Calu3 (cell line): ENCODE results near the gene DYRK3. TPM values are rescaled to one million over a fixed set of nuclear protein-coding genes. Genes with fewer than 3 reads are reported as not detected.

ENCODE experiments used
- BruUV-seq: library from RNA; stranded (reverse); fragments of 400-500 nt; replicated peaks from 2 replicates; lab custom pipeline; 2021; lab: Mats Ljungman, UMichigan
- CTCF ChIA-PET: fragments of 300-600 bp; sonication (Branson Sonifier 250); formaldehyde crosslinking; loops from one replicate; lab custom pipeline; 2022; ENCODE audit warnings: antibody characterized with exemption; lab: Charles Lee
- DNase-seq: peaks from one replicate; pipeline ENCODE4 v3.0.0; 2022
- H3K27ac Mint-ChIP-seq: one replicate; pipeline ENCODE4 v1.8.0; 2022; ENCODE audit warnings: mixed read lengths; ENCODE audit not compliant: unreplicated experiment
- H3K27me3 Mint-ChIP-seq: one replicate; pipeline ENCODE4 v1.8.0; 2022; ENCODE audit warnings: mixed read lengths; ENCODE audit not compliant: unreplicated experiment
- H3K36me3 Mint-ChIP-seq: one replicate; pipeline ENCODE4 v1.8.0; 2022; ENCODE audit warnings: mild to moderate bottlenecking, moderate library complexity, mixed read lengths; ENCODE audit not compliant: insufficient read depth, unreplicated experiment
- H3K4me1 Mint-ChIP-seq: one replicate; pipeline ENCODE4 v1.8.0; 2022; ENCODE audit warnings: mild to moderate bottlenecking, low read depth, mixed read lengths; ENCODE audit not compliant: unreplicated experiment
- H3K4me3 Mint-ChIP-seq: one replicate; pipeline ENCODE4 v1.8.0; 2022; ENCODE audit warnings: mild to moderate bottlenecking, low read depth, moderate library complexity, mixed read lengths; ENCODE audit not compliant: unreplicated experiment
- H3K9me3 Mint-ChIP-seq: one replicate; pipeline ENCODE4 v1.8.0; 2022; ENCODE audit warnings: low read depth, mixed read lengths; ENCODE audit not compliant: unreplicated experiment
- intact Hi-C: fragments of 100-400 bp; cut with micrococcal nuclease; formaldehyde crosslinking; loops from one replicate; pipeline ENCODE4 v1.10.0; 2022; ENCODE audit not compliant: unreplicated experiment
- total RNA-seq: library from RNA; stranded (reverse); gene quantifications from 2 replicates; pipeline ENCODE4 v1.2.3, GENCODE V29; 2022
- TF ChIP-seq, protein P1 (sequence below): fragments of 200-600 bp; IDR thresholded peaks from one replicate; pipeline ENCODE4 v1.8.0; 2022; ENCODE audit warnings: antibody characterized with exemption; ENCODE audit not compliant: unreplicated experiment

Gene DYRK3
- total RNA-seq, 1 experiment from 2014 or later = 7.6 TPM

GRCh38 chr1:206631085-206631509 is 4.2 kb upstream of the DYRK3 start:
- no TSS peak for BruUV-seq
- Mint-ChIP-seq H3K36me3 (peaks cover 25% of the 10 kb centered on the region), H3K4me1 (peaks cover 18% of the 10 kb centered on the region), H3K27ac (no peak overlapping the region), H3K9me3 (no peaks in the 10 kb centered on the region), H3K4me3 (no peak overlapping the region), H3K27me3 (peaks cover 52% of the 10 kb centered on the region)
- DNase-seq = peak; percentile 67
- intact Hi-C loops = loop anchor here (1.0 to 10.0 kb wide), 4 partner anchors 84 to 446 kb away; no protein-coding TSS in a partner anchor
- CTCF ChIA-PET = interaction anchor here (0.6 to 1.4 kb wide), 11 partner anchors 11 to 351 kb away, joined by 3 to 41 read pairs (median 4); partner anchors contain the start of gene EIF2D
- TF ChIP-seq, protein P1, sequence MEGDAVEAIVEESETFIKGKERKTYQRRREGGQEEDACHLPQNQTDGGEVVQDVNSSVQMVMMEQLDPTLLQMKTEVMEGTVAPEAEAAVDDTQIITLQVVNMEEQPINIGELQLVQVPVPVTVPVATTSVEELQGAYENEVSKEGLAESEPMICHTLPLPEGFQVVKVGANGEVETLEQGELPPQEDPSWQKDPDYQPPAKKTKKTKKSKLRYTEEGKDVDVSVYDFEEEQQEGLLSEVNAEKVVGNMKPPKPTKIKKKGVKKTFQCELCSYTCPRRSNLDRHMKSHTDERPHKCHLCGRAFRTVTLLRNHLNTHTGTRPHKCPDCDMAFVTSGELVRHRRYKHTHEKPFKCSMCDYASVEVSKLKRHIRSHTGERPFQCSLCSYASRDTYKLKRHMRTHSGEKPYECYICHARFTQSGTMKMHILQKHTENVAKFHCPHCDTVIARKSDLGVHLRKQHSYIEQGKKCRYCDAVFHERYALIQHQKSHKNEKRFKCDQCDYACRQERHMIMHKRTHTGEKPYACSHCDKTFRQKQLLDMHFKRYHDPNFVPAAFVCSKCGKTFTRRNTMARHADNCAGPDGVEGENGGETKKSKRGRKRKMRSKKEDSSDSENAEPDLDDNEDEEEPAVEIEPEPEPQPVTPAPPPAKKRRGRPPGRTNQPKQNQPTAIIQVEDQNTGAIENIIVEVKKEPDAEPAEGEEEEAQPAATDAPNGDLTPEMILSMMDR = peak; percentile 64

DNA sequence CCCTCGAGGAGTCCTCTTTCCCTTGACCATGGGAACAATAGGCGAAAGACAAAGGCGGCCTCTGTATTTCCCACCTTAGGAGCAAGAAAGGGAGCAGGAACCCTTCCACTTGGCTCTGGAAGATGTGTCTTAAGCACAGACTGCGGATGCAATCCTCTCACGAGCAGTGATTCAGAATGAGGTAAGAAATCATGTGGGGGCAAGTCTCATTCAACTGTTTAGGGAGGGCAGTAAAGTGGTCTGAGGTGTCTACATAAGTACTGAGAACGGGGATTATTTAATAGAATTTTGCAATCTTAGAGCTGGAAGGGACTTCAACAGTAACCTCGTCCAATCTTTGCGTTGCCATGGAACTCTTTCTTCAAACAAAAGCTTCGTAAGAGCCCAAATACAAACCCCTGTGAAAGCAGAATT is 1.6 kb upstream of the DYRK3 start:
- TF ChIP-seq, protein P1 = no peak
- Mint-ChIP-seq H3K36me3 (peaks cover 28% of the 10 kb centered on the region), H3K27me3 (peaks cover 31% of the 10 kb centered on the region), H3K9me3 (no peaks in the 10 kb centered on the region), H3K4me3 (no peak overlapping the region), H3K4me1 (peaks cover 26% of the 10 kb centered on the region), H3K27ac (no peak overlapping the region)
- intact Hi-C loops = loop anchor here (1.0 to 10.0 kb wide), 4 partner anchors 31 to 444 kb away; no protein-coding TSS in a partner anchor
- no TSS peak for BruUV-seq
- no peak for DNase-seq
- CTCF ChIA-PET = interaction anchor here (4.5 kb wide), 1 partner anchor 30 kb away, joined by 47 read pairs; no protein-coding TSS in a partner anchor

DNA sequence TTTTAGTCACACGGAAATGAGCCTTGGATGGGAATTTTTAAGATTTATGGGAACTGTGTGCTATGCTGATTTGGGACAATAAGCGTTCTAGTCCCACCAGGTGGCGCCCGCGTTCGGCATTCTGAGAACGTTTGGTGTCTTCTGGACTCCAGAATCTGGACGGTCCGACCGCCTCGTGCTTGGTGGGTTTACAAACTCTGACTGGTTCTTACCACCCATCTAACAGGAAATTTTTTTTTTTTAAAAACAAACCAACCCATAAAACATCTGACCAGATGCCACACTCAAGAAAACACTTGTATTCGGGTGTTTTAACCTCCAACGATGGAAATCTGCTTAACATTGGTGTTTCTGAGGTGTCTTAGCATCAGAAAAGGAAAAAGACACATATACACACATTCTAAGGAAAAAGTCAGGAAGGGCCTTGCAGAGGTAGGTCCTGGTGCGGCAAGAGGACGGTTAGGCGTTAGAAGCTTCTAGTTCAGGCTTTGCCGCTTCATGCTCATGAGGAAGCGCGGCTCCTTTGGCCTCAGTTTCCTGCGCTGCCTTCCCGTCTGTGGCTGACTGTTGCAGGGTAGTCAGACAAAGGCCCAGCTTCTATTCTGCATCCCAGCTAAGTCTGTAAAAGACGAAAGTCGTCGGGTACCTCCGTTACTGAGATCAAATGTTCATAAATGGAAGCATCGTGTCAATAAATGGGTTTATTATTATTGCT is 814 bp upstream of the DYRK3 start:
- DNase-seq = peak; percentile 93
- H3K27me3 Mint-ChIP-seq = peaks cover 26% of the 10 kb centered on the region
- H3K27ac Mint-ChIP-seq = peak overlapping the region; percentile 75
- CTCF ChIA-PET = interaction anchor here (0.9 to 4.5 kb wide), 11 partner anchors 10 to 398 kb away, joined by 3 to 47 read pairs (median 5); partner anchors contain the start of genes C1orf116 and EIF2D
- H3K36me3 Mint-ChIP-seq = peaks cover 28% of the 10 kb centered on the region
- BruUV-seq = no TSS peak
- intact Hi-C loops = loop anchor here (1.0 to 10.0 kb wide), 4 partner anchors 30 to 443 kb away; no protein-coding TSS in a partner anchor
- TF ChIP-seq, protein P1 = peak; percentile 84
- H3K9me3 Mint-ChIP-seq = no peaks in the 10 kb centered on the region
- peak overlapping the region; percentile 95 for H3K4me3 Mint-ChIP-seq
- H3K4me1 Mint-ChIP-seq = peaks cover 26% of the 10 kb centered on the region

- Mint-ChIP-seq H3K27ac (no peak overlapping the region), H3K4me3 (peak overlapping the region; percentile 95), H3K4me1 (peaks cover 26% of the 10 kb centered on the region), H3K27me3 (peaks cover 26% of the 10 kb centered on the region), H3K36me3 (peaks cover 28% of the 10 kb centered on the region), H3K9me3 (no peaks in the 10 kb centered on the region)
- CTCF ChIA-PET = interaction anchor here (0.7 to 4.5 kb wide), 8 partner anchors 24 to 397 kb away, joined by 3 to 47 read pairs (median 4); partner anchors contain the start of genes C1orf116 and EIF2D
- DNase-seq = no peak
- no TSS peak for BruUV-seq
- intact Hi-C loops = loop anchor here (10.0 kb wide), 1 partner anchor 79 kb away; no protein-coding TSS in a partner anchor
- TF ChIP-seq, protein P1 = no peak
Measured at GRCh38 chr1:206635978-206636345, 626 bp downstream of the DYRK3 start.
